BJ (cell line): ENCODE measurements around the gene NNAT. TPM values are rescaled to one million over a fixed set of nuclear protein-coding genes. Genes with fewer than 3 reads are reported as not detected.

Source experiments
- CTCF ChIA-PET: fragments of 350-600 bp; formaldehyde crosslinking; extraction: SDS; loops from one replicate; lab custom pipeline; 2021; ENCODE audit warnings: antibody characterized with exemption, inconsistent platforms; lab: Yijun Ruan, JAX
- POLR2A ChIA-PET: fragments of 300-600 bp; sonication (Branson Sonifier 250); formaldehyde crosslinking; extraction: SDS; loops from one replicate; lab custom pipeline; 2021; ENCODE audit warnings: antibody characterized with exemption; lab: Charles Lee
- DNase-seq: peaks from one replicate; pipeline ENCODE4 v3.0.0-alpha.2; 2011; ENCODE audit warnings: low read depth
- H3K27me3 ChIP-seq: 2 replicates; pipeline ENCODE4 v1.6.0; 2011; ENCODE audit warnings: low read length; ENCODE audit not compliant: control insufficient read depth, insufficient read depth
- H3K36me3 ChIP-seq: 2 replicates; pipeline ENCODE4 v1.5.1; 2011; ENCODE audit warnings: low read length; ENCODE audit not compliant: control insufficient read depth, insufficient read depth
- H3K4me3 ChIP-seq: 2 replicates; pipeline ENCODE4 v1.5.1; 2011; ENCODE audit warnings: low read depth, mild to moderate bottlenecking, control low read depth, low read length
- polyA plus RNA-seq: library from polyadenylated mRNA; depleted of rRNA; stranded (reverse); fragments of >200 nt; gene quantifications from 2 replicates; pipeline ENCODE4 v1.2.3, GENCODE V29; 2011
- TF ChIP-seq, protein P1 (sequence below): IDR thresholded peaks from 2 replicates; pipeline ENCODE4 v1.5.1; 2011; ENCODE audit warnings: low read depth, mild to moderate bottlenecking, control low read depth, inconsistent platforms, low read length, moderate library complexity; ENCODE audit not compliant: insufficient read depth

Gene NNAT
- polyA plus RNA-seq, 1 experiment, result not detected

DNA sequence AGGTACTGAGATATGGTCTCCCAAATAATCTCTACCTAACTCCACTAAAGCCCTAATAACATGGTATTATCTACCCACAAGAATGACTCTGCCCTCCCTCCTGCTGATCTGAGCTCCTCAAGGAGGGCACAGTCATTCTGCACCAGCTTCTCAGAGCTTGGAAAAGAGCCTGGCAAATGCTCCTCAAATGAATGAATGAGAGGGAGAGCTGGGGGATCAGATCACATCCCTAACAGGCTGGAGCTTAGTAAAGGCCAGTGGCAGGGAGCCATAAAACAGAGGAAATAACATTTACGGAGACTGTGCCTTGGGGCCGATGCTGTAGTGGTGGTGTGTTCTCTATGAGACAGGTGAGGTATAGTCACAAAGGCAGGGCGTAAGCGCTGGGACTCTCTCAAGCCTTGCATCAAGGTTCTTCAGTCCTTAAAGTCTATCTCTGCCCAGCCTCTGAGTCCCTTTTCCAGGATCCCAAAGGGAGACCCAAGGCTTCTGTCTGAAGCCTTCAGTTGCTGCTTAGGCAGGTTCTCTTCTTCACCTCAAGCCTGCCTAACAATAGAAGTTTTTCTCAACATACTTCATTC lies 7.2 kb upstream of the NNAT start:
- CTCF ChIA-PET, result no interaction called here
- TF ChIP-seq, protein P1, sequence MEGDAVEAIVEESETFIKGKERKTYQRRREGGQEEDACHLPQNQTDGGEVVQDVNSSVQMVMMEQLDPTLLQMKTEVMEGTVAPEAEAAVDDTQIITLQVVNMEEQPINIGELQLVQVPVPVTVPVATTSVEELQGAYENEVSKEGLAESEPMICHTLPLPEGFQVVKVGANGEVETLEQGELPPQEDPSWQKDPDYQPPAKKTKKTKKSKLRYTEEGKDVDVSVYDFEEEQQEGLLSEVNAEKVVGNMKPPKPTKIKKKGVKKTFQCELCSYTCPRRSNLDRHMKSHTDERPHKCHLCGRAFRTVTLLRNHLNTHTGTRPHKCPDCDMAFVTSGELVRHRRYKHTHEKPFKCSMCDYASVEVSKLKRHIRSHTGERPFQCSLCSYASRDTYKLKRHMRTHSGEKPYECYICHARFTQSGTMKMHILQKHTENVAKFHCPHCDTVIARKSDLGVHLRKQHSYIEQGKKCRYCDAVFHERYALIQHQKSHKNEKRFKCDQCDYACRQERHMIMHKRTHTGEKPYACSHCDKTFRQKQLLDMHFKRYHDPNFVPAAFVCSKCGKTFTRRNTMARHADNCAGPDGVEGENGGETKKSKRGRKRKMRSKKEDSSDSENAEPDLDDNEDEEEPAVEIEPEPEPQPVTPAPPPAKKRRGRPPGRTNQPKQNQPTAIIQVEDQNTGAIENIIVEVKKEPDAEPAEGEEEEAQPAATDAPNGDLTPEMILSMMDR, result no peak
- DNase-seq, result no peak
- POLR2A ChIA-PET, result no interaction called here
- Histone ChIP-seq H3K36me3 (peaks cover 14% of the 10 kb centered on the region), H3K27me3 (no peaks in the 10 kb centered on the region), H3K4me3 (no peak overlapping the region)

DNA sequence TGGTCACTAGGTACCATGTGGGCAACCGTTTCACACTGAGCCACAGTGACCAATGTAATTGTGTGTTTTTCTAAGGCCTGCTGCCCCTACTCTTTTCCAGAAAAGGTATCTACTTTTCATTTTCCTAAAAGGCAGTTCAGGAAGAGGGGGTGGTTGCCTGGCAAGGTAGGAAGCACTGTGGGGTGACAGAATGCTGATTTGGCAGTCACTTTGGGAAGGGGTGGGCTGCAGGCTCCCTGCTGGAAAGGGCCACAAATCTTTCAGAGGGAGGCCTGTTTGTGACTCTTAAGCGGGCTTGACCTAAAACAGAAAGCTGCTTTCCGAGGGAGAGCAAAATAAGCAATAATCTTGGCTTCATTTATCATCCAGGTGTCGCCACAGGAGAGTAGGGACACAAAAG lies 5.2 kb upstream of the NNAT start:
- no peak for DNase-seq
- peaks cover 12% of the 10 kb centered on the region for H3K36me3 ChIP-seq
- ChIA-PET CTCF (no interaction called here), POLR2A (no interaction called here)
- no peak overlapping the region for H3K4me3 ChIP-seq
- H3K27me3 ChIP-seq, result no peaks in the 10 kb centered on the region
- TF ChIP-seq, protein P1, result no peak

DNA sequence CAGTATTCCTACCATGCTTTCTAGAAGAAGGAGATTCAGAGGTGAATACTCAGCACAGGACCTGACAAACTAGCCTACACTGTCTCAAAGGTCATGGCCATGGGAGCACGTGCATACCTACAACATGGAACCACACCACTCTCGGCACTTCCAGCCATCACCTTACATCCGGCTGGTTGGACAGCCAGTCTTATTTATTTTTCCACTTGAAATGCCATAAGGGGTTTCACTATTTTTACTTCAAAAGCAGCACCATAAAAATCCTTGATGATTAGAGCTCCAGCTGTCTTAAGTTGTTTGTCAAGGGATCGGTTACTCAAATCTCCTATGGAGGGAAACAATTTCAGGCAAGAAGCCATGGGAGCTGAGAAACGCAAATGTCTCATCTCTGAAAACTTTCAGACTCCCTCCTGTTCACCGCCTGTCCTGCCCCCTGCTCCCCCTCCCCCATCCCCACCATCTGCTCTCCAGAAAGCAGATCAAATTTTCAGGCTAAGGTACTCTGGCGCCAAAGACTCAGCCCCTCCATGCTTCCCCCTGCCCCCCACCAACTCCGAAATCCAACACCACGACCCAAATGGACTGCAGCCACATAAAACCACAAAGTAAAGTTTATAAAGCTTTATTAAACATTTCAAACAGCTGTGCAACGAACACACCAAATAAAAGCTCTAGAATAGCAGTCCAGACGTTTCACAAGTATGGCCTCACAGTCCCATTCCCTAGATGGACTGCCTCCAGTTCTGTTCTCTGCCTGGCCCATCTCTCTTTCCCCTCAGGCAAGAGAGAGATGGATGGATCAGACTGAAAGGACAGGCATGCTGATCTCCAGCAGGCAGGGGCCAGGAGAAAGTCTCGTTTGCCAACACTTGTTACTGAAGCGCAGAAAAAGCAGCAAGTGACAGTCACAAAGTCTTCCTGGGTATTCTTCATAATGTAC lies 4.0 kb upstream of the NNAT start:
- ChIA-PET POLR2A (interaction anchor here (0.7 kb wide), 1 partner anchor 233 kb away, joined by 9 read pairs; no protein-coding TSS in a partner anchor), CTCF (interaction anchor here (0.6 to 0.8 kb wide), 2 partner anchors 241 to 247 kb away, joined by 3 to 5 read pairs; no protein-coding TSS in a partner anchor)
- TF ChIP-seq, protein P1, result no peak
- DNase-seq, result no peak
- Histone ChIP-seq H3K4me3 (no peak overlapping the region), H3K36me3 (peaks cover 10% of the 10 kb centered on the region), H3K27me3 (no peaks in the 10 kb centered on the region)

DNA sequence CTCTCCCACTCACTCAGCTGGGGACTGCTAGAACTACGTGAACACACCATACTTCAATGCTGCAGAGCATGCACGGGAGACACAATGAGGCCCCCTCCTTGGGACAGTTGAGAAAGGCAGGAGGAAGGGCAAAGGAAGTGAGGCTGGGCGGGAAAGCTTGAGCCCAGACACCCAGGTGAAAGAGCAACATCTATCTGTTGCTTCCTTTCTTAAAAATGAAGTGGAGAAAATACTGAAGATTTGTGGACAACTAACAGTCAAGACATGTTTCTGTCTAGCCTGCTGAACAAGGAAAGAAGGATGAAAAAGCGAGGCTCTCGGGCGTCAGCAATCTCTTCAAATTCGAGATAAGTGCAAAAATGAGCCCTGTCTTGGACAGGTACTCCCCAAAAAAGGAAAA lies 3.0 kb upstream of the NNAT start:
- POLR2A ChIA-PET, result no interaction called here
- Histone ChIP-seq H3K27me3 (no peaks in the 10 kb centered on the region), H3K36me3 (peaks cover 10% of the 10 kb centered on the region), H3K4me3 (no peak overlapping the region)
- DNase-seq, result no peak
- TF ChIP-seq, protein P1, result no peak
- CTCF ChIA-PET, result interaction anchor here (0.8 kb wide), 1 partner anchor 248 kb away, joined by 3 read pairs; no protein-coding TSS in a partner anchor
